ENCODE measurements around the gene SLC10A6. TPM values are rescaled to one million over a fixed set of nuclear protein-coding genes. Genes with fewer than 3 reads are reported as not detected.

Gene SLC10A6
- total RNA-seq, 6 experiments from 2014 or later: 0.28 to 0.73 (median 0.57) TPM

DNA sequence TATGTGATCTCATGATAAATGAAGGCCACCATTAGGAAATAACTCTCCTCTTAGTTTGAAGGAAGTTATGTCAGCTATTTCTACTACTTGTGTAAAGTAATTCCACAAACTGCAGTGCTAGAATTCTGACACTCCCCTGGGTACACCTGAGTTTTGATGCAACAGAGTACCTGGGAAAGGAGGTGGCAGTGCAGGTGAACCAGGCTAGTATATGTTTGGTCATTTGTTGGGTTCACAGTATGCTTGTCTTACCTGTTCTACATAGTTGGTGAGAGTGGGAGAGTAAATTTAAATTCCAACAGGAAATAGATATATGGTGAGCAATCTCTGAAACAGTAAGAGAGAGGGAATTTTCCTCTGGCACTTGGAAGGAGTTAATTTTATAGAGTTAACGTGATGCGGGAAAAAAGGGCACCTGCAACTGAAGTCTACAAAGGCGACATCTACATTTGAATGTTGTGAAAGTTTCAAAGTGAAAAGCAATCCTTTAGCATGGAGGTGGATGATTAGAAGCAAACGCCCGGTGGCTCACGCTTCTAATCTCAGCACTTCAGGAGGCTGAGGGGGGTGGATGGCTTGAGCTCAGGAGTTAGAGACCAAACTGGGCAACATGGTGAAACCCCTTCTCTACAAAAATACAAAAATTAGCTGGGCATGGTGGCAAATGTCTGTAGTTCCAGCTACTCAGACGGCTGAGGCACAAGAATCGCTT is 8.3 kb upstream of the SLC10A6 start:
- Mint-ChIP-seq H3K27me3 (ENCODE audit: insufficient read depth) (no peaks in the 10 kb centered on the region; the same call in 1 of the 2 replicates), H3K9me3 (no peaks in the 10 kb centered on the region; the same call in 1 of the 2 replicates), H3K36me3 (ENCODE audit: low read depth) (peaks cover 3% of the 10 kb centered on the region; the same call in 1 of the 2 replicates), H3K27ac (peak overlapping the region; percentile 88), H3K4me1 (ENCODE audit: low read depth) (peaks cover 39% of the 10 kb centered on the region), H3K4me3 (peak overlapping the region; percentile 45; the same call in 1 of the 2 replicates)
- TF ChIP-seq, protein P1, sequence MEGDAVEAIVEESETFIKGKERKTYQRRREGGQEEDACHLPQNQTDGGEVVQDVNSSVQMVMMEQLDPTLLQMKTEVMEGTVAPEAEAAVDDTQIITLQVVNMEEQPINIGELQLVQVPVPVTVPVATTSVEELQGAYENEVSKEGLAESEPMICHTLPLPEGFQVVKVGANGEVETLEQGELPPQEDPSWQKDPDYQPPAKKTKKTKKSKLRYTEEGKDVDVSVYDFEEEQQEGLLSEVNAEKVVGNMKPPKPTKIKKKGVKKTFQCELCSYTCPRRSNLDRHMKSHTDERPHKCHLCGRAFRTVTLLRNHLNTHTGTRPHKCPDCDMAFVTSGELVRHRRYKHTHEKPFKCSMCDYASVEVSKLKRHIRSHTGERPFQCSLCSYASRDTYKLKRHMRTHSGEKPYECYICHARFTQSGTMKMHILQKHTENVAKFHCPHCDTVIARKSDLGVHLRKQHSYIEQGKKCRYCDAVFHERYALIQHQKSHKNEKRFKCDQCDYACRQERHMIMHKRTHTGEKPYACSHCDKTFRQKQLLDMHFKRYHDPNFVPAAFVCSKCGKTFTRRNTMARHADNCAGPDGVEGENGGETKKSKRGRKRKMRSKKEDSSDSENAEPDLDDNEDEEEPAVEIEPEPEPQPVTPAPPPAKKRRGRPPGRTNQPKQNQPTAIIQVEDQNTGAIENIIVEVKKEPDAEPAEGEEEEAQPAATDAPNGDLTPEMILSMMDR (IDR thresholded peaks at IDR 0.05): no peak
- DNase-seq: no peak

DNA sequence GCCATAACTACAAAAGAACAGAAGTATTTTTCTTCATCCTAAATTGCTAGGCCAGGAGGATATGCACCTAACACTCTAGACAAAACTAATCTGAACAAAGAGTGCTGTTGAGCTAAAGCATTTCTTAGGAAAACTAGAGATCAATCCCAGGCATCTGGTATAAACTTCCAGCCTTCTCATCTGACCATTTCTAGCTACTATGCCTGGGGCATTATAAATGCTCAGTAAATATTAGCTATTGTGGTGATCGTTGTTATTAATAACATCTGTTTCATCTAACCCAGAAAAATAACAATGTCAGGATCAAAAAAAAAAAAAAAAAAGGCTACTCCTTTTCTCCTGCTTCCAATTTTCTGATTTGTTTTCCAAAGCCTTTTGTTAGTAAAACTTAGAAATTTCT is 7.7 kb upstream of the SLC10A6 start:
- Mint-ChIP-seq H3K4me1 (ENCODE audit: low read depth) (peaks cover 39% of the 10 kb centered on the region), H3K27ac (peak overlapping the region; percentile 88), H3K4me3 (peak overlapping the region; percentile 66), H3K27me3 (ENCODE audit: insufficient read depth) (no peaks in the 10 kb centered on the region; the same call in 1 of the 2 replicates), H3K9me3 (no peaks in the 10 kb centered on the region; the same call in 1 of the 2 replicates), H3K36me3 (ENCODE audit: low read depth) (peaks cover 3% of the 10 kb centered on the region; the same call in 1 of the 2 replicates)
- TF ChIP-seq, protein P1 (IDR thresholded peaks at IDR 0.05): no peak
- peak; percentile 24 for DNase-seq

- Mint-ChIP-seq H3K36me3 (ENCODE audit: low read depth) (peaks cover 3% of the 10 kb centered on the region; the same call in 1 of the 2 replicates), H3K4me3 (peak overlapping the region; percentile 53), H3K27ac (peak overlapping the region; percentile 88), H3K9me3 (no peaks in the 10 kb centered on the region; the same call in 1 of the 2 replicates), H3K4me1 (ENCODE audit: low read depth) (peaks cover 42% of the 10 kb centered on the region), H3K27me3 (ENCODE audit: insufficient read depth) (no peaks in the 10 kb centered on the region; the same call in 1 of the 2 replicates)
- TF ChIP-seq, protein P1 (IDR thresholded peaks at IDR 0.05): no peak
- peak; percentile 90 for DNase-seq
These were observed 6.4 kb upstream of the SLC10A6 start for GRCh38 chr4:86855572-86855971.

- Mint-ChIP-seq H3K27ac (no peak overlapping the region), H3K27me3 (ENCODE audit: insufficient read depth) (no peaks in the 10 kb centered on the region; the same call in 1 of the 2 replicates), H3K4me3 (no peak overlapping the region), H3K4me1 (ENCODE audit: low read depth) (peaks cover 63% of the 10 kb centered on the region), H3K36me3 (ENCODE audit: low read depth) (no peaks in the 10 kb centered on the region), H3K9me3 (no peaks in the 10 kb centered on the region; the same call in 1 of the 2 replicates)
- DNase-seq: no peak
- TF ChIP-seq, protein P1 (IDR thresholded peaks at IDR 0.05): no peak
These were observed 4.0 kb upstream of the SLC10A6 start for GRCh38 chr4:86853209-86853608.

DNA sequence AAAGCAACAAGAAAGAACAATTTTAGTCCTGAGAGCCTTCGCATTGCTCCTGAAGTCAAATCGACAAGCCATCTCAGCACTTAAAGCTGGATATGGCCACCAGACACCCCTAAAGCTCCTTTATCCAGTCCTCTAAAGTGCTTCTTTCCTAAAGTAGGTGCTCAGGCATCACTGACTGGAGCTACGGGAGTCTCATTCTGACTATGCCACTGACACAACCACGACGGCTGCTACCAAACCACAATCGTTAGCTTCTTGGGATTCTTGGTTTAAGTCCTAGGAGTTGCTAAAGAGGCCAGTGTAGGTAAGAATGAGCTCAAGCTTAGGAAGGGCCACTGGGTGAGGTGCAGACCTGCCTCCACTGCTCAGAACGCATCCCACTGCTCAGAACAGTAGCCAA is 1.0 kb downstream of the SLC10A6 start:
- peak; percentile 60 for DNase-seq
- no peaks in the 10 kb centered on the region for H3K27me3 Mint-ChIP-seq (ENCODE audit: insufficient read depth)
- H3K27ac Mint-ChIP-seq: peak overlapping the region; percentile 92

More for the DNA sequence above, 1.0 kb downstream of the SLC10A6 start:
- Mint-ChIP-seq H3K4me3 (peak overlapping the region; percentile 86), H3K36me3 (ENCODE audit: low read depth) (peaks cover 10% of the 10 kb centered on the region; the same call in 1 of the 2 replicates), H3K4me1 (ENCODE audit: low read depth) (peaks cover 57% of the 10 kb centered on the region), H3K9me3 (no peaks in the 10 kb centered on the region)
- TF ChIP-seq, protein P1 (IDR thresholded peaks at IDR 0.05): no peak

Data from HFFc6 (cell line).